ENCODE results near the gene NAALAD2.
"Not testable (repeated sequence)": the region's sequence is repeated elsewhere in the genome, so short reads cannot be mapped to it uniquely, and the experiment has no call there.

The NAALAD2 gene

DNA sequence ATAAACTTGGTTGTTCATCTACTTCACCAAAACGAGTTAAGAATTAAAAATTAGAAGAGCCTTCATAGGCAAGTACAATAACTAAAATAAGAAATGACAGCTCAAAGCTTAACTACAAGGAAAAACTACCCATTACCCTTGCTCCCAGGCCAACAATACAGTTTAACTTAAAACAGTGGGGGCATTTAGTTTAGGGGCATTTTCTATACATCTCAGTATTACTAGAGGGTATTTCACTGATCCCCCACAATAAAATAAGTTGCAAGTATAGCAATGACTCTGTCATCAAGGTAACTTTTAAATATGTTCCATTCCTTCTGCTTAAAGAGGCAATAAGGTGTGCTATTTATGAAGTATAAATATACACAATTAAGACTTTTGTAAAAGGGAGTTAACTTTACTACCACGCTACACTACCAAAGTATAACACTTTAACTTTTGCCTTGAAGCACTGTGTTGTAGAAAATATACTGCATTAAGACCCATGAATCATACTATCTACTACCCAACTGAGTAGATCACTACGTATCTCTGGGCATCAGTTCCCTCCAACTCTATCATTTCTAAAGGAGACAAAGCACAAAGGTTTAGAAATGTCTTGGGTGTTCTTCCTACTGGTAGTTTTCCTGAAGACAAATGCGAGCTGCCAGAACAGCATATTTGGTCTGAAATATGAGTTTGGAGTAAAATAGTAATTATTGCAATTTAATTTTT lies 58.6 kb downstream of the NAALAD2 start:
- DNase-seq = no peak

DNA sequence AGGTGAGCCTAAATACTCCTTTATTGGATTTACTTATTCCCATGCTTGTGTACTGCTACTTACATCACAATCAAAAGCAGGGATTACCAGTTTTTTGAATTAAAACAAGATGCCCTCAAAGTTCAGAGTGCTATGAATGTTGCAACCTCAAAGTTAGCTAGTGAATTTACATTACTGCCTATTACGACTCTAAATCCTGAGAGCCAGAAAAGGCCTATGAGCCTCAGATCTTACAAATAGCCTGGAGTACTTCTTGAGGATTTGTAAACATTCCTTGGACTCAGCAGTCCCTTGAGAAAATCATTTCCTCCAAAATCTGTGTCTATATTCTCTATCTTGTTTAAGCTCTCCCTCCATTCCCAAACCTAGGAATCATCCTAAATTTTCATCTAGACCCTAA lies 62.9 kb downstream of the NAALAD2 start:
- DNase-seq = no peak

DNA sequence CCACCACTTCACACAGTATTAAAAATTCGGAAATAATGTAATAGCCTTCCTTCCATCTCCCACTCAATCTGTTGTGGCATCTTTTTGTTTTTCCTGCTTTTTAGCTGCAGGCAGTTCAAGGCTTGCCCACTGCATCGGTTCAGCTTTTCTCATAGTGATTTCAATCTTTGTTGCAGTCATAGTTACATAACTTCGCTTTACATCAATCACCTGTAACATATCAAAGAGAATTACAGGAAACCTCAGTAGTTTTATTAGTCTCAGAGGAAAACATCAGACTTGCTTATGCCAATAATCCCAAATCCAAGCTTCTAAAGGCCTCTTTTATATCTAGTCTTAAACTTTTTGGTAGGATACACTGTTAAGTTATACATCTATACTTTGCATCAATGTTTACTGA lies 67.9 kb downstream of the NAALAD2 start:
- DNase-seq = no peak

DNA sequence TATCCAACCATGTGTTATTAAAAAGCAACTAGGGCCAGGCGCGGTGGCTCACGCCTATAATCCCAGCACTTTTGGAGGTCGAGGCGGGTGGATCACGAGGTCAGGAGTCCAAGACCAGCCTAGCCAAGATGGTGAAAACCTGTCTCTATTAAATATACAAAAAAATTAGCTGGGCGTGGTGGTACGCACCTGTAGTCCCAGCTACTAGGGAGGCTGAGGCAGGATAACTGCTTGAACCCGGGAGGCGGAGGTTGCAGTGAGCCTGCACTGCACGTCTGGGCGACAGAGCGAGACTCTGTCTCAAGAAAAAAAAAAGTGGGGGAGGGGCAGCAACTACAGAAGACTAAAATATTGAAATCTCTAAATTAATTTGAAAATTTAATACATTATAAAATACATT lies 69.9 kb downstream of the NAALAD2 start:
- no peak for DNase-seq

DNA sequence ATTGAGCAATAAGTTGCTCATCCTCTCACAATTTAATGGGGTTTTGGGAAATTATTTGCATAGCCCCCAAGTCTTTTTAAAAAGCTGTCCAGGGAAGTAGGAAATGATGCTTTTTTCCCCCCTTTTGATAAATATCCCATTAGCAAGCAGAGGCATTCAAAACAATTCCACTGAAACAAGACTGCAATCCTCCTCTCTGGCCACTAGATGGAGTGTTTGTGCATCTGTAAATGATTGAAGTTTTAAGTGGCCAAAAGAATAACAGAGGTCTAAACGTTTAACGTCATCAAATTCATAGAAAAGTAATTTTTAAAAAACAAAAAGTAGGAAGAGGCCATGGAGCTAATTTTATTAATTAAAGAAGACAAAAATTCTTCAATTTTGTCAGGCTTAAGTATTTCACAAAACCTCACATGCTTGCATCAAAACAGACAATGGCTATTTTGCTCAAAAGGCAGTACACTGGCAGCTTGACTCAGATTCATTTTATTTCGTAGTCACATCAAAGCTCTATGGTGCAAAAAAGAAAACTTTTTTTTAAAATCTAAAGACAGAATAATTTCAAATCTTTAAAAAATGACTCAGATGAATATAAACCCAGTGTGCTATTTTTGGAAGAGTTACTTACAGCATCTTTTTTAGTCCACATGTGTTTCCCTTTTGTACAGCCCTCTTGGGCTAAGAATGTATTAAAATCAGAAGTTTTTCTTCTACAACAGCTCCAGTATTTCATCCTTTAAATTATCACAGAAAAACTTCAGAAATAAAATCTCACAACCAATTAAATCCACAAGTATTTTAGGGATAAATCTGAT lies 70.6 kb downstream of the NAALAD2 start:
- DNase-seq = peak; percentile 27

DNA sequence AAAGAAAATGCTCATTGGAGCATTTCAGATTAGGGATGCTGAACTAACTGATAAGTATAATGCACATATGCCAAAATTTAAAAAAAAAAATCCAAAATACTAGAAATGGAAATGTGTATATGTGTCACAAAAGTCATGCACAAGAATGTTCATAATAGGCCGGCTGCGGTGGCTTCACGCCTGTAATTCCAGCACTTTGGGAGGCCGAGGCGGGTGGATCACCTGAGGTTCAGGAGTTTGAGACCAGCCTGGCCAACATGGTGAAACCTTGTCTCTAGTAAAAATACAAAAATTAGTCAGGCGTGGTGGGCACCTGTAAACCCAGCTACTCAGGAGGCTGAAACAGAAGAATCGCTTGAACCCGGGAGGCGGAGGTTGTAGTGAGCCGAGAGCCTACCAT lies 73.5 kb downstream of the NAALAD2 start:
- DNase-seq = not testable (repeated sequence)

DNA sequence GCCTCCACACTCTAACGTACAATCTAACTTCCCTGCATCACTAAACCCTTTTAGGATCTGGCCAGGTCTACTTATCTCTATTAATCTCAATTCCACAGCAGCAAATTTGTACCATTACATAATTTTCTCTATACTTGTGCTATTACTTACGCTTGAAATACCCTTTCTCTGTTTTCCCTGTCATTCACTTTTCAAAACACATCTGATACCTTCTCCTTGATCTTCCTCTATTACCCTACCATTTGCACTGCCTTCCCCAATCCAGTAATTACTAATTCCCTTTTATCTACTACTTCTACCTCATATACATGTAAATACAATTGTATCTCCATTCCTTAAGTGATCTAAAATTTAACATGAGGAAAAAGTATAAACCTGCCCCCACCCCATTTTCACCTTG lies 74.4 kb downstream of the NAALAD2 start:
- DNase-seq = no peak

DNA sequence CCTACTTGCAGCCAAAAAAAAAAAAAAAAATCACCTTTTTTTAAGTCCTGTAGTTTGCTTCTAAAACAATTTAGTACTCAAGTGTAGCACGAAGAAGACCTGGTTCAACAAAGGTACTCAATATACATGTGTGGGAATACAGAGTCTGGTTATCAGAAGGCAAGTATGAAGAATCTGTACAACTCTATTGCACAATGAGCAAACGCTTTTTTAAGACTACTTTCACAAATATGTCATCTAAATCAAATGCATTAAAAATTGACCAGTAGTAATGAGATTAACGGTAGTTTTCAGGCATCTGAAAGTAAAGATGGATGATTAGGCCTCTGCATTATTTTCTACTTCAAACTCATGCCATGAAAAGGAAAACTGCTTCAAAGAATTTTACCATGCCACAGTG lies 78.9 kb downstream of the NAALAD2 start:
- no peak for DNase-seq

DNA sequence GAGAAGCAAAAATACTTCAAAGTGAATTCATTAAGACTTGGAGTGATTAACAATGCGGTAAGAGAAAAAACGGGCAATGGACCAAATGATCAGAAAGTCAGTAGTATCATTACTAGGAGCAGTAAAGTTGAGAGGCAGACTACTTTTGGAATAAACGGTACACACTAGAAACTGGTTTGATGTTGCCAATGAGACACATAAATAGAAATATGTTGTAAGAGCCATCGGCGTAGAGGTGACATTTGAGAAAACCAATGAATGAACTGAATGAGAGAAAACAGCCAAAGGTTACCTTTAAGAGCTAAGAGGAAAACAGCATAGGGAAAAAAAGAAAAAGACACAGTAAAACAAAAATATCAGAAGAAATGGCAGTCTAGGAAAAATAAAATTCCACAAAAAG lies 82.1 kb downstream of the NAALAD2 start:
- DNase-seq = no peak

DNA sequence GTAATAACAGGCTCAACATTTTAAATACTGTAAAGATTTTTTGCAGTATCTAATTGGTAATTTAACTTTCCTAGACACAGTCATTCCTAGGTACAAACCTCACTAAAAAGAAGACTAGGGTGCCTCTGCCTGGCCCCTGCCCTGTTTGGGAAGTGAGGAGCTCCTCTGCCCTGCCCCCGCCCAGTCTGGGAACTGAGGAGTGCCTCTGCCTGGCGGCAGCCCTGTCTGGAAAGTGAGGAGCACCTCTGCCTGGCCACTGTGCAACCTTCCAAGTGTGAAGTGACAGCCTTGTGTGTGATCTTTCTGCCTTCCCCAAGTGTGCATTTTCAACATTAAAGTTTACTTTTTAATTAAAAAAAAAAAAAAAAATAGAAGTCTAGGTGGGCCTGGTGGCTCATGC lies 84.1 kb downstream of the NAALAD2 start:
- DNase-seq = no peak

DNA sequence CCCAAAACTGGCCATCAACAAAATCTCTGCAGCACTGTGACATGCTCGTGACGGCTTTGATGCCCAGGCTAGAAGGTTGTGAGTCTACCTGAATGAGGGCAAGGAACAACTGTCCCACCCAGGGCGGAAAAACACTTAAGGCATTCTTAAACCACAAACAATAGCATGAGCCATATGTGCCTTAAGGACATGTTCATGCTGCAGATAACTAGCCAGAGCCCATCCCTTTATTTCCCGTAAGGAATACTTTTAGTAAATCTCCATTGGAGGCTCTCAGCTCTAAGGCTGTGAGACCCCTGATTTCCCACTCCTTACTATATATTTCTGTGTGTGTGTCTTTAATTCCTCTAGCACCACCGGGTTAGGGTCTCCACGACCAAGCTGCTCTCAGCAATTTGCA lies 85.0 kb downstream of the NAALAD2 start:
- DNase-seq = no peak

DNA sequence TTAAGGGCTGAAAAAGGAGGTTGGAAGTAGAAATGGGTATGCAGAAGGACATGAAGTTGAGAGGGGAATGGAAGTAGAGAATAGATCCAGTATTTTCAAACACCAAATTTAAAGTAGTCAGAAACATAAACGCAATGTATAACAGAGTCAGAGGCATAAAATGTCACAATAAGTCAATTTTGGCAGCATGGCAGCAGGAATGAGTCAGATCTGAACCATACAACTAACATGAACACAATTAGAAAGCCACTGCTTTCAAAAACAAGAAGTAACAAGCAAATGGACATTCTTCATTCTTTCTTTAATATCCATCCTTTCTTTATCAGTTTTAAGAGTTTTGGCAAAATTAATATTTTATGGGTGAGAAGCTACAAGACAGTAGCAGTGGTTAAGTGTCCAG lies 85.9 kb downstream of the NAALAD2 start:
- no peak for DNase-seq

DNA sequence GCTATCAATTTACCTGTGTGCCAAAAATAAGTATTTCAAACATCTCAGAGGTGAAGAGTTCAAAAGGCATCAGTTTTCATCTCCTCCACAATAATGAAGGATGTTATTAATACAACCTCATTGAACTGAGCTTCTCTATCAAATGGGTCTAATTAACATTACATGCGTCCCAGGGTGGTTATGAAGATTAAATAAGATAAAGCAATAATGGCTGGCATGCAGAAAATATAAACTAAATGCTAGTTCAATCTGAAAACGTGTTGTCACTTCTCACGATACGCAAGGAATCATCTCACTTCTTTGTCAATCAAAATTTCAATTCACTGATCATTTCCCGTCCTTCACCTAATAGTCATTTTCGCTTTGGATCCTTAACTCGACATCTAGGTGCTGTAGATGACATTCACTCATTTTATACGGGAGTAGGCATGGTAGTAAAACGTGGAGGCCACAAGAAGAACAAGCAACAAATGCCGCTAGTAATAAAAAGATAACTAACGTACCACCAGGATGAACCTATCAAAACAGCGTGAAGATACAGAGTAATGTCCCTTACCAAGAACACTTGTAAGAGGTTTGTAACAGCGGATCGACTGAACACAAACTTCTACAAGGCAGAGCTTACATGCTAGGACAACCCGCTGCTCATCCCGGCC lies 87.5 kb downstream of the NAALAD2 start:
- no peak for DNase-seq

DNA sequence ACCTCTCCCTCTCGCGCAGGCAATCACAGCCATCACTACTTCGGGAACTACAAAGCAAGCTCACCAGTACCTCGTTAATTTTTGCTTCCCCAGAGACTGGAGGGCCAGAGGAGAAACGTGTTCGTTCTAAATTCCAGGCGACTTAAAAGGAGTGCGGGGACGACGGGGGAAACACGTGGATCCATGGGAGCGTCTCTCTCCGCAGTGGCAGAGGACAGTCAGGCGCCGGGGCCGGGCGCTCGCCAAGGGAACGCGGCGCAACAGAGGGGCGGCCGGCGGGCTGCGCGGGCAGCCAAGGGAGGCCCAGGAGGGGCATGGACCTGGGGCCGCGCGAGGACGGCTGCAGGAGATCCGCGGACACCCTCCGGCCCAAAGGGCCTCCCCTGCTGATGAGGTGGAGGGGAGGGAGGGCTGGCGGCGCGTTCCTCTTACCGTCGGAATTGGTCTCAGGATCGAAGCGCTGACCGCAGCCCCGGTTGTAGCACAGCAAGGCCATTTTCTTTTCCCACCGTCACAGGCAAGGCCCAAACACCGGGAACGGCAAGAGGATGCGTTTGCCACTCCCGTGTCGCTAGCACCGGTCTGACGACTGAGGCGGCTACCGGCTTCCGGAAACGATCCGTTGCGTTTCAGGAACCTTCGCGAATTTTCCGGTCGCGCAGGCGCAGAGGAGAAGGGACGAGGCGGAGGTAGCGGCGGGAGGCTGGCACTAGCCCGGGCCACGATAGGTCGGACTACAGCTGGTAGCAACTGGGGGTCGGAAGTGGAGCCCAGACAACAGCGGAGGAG lies 88.2 kb downstream of the NAALAD2 start, which contains the start of gene CHORDC1:
CHORDC1 (minus strand) TSS at position 591 of the 789 bp plus-strand sequence; CDS start at position 496, 95 bp downstream.
- DNase-seq = peak; percentile 70

DNA sequence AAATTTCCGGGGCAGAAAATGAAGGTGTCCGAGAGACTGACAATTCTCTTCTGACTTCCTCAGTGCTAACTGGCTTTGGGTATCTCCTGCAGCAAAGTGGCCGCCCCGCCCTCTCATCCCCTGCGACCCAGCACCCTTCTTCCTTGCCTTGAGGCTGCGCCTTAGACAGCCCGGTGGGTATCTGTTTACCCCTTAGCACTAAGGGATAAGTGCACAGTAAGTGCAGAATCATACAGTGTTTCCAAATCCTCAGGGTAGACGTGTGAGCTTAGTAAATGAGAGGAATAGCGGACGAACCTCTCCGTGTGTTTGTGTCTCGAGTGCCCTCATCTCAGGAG lies 88.8 kb downstream of the NAALAD2 start:
- DNase-seq = no peak

DNA sequence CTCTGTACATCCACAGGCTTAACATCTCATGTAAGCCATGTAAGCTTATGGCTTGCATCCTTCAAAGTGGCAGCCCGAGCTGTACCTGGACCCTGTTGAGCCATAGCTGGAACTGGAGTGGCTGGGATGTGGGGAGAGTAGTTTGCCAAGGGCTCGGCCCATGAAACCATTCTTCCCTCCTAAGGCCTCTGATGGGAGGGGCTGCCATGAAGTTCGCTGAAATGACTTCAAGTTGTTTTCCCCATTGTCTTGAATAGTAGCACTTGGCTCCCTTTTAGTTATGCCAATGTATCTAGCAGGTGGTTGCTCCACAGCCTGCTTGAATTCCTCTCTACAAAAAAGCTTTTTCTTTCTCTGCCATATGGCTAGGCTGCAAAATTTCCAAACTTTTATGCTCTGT lies 93.6 kb downstream of the NAALAD2 start:
- DNase-seq = no peak

DNA sequence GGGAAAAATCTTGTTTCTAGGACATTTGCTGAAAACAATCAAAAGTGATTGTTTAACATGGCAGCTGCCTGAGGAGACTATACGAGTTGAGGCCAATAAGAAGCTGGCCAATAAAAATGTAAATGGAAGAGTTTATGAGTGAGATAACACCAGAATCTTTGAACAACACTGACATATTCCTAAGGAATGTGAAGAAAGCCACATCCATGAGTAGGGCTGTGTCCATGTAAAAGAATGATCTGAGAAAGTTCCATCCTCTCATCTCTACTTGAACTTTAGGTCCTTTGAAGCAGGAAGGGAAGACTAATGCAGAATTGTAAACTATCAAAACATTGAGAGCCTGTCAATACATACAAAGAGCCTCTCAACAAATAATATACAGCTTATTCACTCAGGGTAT lies 95.3 kb downstream of the NAALAD2 start:
- DNase-seq = no peak

DNA sequence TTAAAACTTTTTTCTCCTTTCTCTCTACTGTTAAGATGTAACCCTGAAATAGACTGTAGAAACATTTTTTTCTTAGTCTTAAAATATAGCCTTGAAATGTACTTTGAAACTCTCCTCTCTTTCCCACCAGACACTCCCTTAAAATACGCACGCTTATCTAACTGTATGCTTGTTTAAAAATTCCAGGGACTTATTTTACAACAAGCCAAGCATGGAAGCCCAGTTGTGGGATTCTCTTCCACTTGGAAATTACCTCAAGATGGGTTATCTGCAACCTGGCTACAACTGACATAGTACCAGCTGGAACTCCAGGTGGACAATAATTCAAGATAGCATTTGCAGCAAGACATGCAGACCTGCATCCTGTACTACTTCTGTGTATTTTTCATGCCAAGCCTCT lies 100.5 kb downstream of the NAALAD2 start:
- no peak for DNase-seq

DNA sequence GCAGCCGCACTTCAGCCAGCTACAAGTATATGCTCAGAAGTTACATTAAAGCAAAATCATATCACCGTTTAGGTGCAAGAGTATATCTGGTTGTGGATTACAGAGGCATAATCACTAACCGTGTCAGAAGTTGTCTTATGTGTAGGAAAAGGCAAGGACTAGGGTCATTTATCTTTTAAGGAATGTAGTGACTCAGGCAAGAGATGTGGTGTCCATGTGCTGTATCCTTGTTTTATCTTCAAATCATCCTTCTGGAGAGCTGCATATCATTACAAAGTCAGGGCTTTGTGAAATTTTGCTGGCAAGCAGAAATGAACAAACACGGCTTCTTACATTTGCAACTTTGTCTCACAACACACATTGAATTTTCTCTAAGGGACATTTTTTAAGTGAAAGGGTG lies 101.1 kb downstream of the NAALAD2 start:
- DNase-seq = no peak

DNA sequence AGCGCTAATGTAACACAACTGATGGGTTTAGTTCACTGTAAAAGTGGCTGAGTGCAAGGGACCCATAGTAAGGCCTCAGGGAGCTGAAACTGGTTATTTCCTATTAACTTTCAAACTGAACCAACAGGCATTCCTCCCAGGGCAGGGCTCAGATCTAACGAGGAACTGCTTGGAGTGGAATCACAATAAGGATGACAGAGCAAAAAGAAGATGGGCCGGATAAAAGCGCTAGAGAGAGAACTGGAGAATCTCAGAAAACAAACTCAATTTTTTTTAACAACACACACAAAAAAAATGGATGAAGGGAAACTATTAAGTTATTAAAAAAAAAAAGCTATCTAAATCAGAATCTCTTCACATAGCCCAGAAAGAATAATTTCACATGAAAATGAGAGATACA lies 102.5 kb downstream of the NAALAD2 start:
- no peak for DNase-seq

DNA sequence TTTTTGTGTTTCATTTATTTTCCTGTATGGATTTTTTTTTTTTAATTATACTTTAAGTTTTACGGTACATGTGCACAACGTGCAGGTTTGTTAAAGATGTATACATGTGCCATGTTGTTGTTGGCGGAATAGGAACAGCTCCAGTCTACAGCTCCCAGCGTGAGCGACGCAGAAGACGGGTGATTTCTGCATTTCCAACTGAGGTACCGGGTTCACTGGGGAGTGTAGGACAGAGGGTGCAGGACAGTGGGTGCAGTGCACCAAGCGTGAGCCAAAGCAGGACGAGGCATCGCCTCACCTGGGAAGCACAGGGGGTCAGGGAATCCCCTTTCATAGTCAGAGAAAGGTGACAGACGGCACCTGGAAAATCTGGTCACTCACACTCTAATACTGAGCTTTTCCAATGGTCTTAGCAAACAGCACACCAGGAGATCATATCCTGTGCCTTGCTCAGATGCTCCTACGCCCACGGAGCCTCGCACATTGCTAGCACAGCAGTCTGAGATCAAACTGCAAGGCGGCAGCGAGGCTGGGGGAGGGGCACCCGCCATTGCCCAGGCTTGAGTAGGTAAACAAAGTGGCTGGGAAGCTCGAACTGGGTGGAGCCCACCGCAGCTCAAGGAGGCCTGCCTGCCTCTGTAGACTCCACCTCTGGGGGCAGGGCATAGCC lies 105.6 kb downstream of the NAALAD2 start:
- not testable (repeated sequence) for DNase-seq

DNA sequence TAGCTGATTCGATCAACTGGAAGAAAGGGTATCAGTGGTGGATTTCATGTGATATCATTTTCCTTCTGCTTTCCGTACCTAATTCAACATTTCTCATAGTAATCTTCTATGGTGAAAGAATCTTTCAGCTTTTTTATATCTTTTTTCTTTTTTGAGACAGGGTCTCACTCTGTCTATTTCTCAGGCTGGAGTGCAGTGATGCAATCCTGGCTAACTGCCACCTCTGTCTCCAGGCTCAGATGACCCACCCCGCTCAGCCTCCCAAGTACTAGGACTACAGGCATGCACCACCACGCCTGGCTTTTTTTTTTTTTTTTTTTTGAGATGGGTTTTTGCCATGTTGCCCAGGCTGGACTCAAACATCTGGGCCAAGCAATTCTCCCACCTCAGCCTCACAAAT lies 107.0 kb downstream of the NAALAD2 start:
- no peak for DNase-seq

Measured in NCI-H2171 treated with DMSO at 0.1 percent for 48 hours (cell line).